Measurements from ENCODE around the gene TMEM147. TPM values are rescaled to one million over a fixed set of nuclear protein-coding genes. Genes with fewer than 3 reads are reported as not detected.
"Not testable (repeated sequence)": the region's sequence is repeated elsewhere in the genome, so short reads cannot be mapped to it uniquely, and the experiment has no call there.

Gene TMEM147
- total and polyA plus RNA-seq, 9 donors = 41.5 to 51.4 (median 45.5) TPM

DNA sequence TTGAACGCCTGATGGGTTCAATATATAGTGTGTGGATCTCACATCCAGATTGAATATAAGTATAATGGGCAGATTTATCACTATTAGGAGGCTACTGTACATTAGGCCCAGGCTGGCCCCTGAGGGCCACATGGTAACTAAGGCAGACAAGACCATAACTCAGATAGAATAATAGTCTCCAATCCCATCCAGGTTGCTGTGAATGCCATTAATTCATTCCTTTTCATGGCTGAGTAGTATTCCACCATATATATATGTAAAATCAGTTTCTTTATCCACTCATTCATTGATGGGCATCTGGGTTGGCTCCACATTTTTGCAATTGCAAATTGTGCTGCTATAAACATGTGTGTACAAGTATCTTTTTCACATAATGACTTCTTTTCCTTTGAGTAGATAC, 32.5 kb downstream of the TMEM147 start:
- DNase-seq = no peak
- no CpG with 5 or more reads among the region's 1 CpG for WGBS (ENCODE audit: insufficient coverage)
- H3K27me3 ChIP-seq (ENCODE audit: control insufficient read depth, insufficient read depth, low read length) = no peaks in the 10 kb centered on the region
- no peak overlapping the region for H3K27ac ChIP-seq (ENCODE audit: low read length)
- peaks cover 15% of the 10 kb centered on the region for H3K9me3 ChIP-seq (replicated peaks; ENCODE audit: control insufficient read depth, low read depth, low read length)
- no peaks in the 10 kb centered on the region for H3K4me1 ChIP-seq (ENCODE audit: control insufficient read depth, insufficient read depth, low read length)
- no peak overlapping the region for H3K4me3 ChIP-seq (ENCODE audit: low read length)
- H3K36me3 ChIP-seq (ENCODE audit: control insufficient read depth, insufficient read depth, low read length) = no peaks in the 10 kb centered on the region

DNA sequence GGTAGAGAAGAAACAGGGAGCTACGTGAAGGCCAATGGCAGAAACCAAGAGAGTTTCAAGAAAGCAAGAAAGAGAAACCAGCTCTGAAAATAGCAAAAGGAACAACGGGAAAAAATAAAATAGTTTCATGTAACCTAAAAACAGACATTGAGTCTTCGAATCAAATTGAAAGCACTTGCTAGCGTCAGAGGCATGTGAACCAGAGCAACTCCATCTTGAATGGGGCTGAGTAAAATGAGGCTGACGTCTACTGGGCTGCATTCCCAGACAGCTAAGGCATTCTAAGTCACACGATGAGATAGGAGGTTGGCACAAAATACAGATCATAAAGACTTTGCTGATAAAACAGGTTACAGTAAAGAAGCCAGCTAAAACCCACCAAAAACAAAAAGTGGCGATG, 33.3 kb downstream of the TMEM147 start:
- H3K4me3 ChIP-seq (ENCODE audit: low read length) = no peak overlapping the region
- no peaks in the 10 kb centered on the region for H3K4me1 ChIP-seq (ENCODE audit: control insufficient read depth, insufficient read depth, low read length)
- no peak for DNase-seq
- 77% methylated on average over 4 of the region's 7 CpGs for WGBS (ENCODE audit: insufficient coverage)
- peaks cover 15% of the 10 kb centered on the region for H3K9me3 ChIP-seq (replicated peaks; ENCODE audit: control insufficient read depth, low read depth, low read length)
- no peak overlapping the region for H3K27ac ChIP-seq (ENCODE audit: low read length)
- H3K27me3 ChIP-seq (ENCODE audit: control insufficient read depth, insufficient read depth, low read length) = no peaks in the 10 kb centered on the region
- no peaks in the 10 kb centered on the region for H3K36me3 ChIP-seq (ENCODE audit: control insufficient read depth, insufficient read depth, low read length)

DNA sequence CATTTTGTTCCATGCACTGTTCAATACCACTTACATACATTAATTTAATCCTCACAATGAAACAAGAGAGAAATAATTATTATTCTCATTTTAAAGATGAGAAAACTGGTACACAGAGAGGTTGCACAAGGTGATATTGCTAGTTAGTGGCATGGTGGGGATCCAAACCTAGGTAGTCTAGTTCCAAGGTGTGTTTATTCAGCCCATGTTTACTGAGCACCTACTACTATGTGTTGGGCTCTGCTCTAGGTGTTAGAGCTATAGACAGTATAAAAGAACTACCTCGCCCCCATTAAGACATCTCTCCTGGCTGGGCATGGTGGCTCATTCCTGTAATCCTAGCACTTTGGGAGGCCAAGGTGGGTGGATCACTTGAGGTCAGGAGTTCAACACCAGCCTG, 37.3 kb downstream of the TMEM147 start:
- Histone ChIP-seq H3K9me3 (replicated peaks; ENCODE audit: control insufficient read depth, low read depth, low read length) (peaks cover 2% of the 10 kb centered on the region), H3K36me3 (ENCODE audit: control insufficient read depth, insufficient read depth, low read length) (no peaks in the 10 kb centered on the region), H3K4me3 (ENCODE audit: low read length) (no peak overlapping the region), H3K27ac (ENCODE audit: low read length) (no peak overlapping the region), H3K4me1 (ENCODE audit: control insufficient read depth, insufficient read depth, low read length) (no peaks in the 10 kb centered on the region), H3K27me3 (ENCODE audit: control insufficient read depth, insufficient read depth, low read length) (peaks cover 2% of the 10 kb centered on the region)
- no peak for DNase-seq
- WGBS (ENCODE audit: insufficient coverage) = no CpG with 5 or more reads among the region's 1 CpG

DNA sequence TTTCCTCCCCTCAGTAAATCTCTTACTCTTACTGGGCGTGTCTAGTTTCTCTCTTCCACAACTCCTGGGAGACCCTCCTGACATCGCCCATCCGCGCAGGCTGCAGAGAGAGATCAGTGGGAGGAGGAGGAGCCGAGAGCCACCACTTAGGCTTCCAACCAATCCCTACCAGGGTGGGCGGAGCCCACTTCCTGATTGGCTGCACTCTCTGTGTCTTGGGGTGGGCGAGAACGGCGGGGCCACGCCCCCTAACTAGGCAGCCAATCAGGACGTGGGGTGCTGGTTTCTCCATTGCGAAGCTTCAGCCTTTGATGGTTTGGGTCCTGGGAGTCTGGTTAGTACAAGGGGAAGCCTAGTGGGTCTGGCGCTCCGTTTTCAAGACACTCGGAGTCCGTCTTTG, 40.4 kb downstream of the TMEM147 start, which contains the start of gene PMIS2:
PMIS2 (plus strand) TSS at position 326 of the 400 bp plus-strand sequence. CDS start 87 bp downstream, outside the sequence.
- 32% methylated on average over 11 of the region's 16 CpGs for WGBS (ENCODE audit: insufficient coverage)
- Histone ChIP-seq H3K9me3 (replicated peaks; ENCODE audit: control insufficient read depth, low read depth, low read length) (no peaks in the 10 kb centered on the region), H3K27me3 (ENCODE audit: control insufficient read depth, insufficient read depth, low read length) (peaks cover 2% of the 10 kb centered on the region), H3K36me3 (ENCODE audit: control insufficient read depth, insufficient read depth, low read length) (no peaks in the 10 kb centered on the region), H3K4me3 (ENCODE audit: low read length) (no peak within 1 kb of the TSS), H3K27ac (ENCODE audit: low read length) (no peak within 1 kb of the TSS), H3K4me1 (ENCODE audit: control insufficient read depth, insufficient read depth, low read length) (no peaks in the 10 kb centered on the region)
- DNase-seq = no peak

DNA sequence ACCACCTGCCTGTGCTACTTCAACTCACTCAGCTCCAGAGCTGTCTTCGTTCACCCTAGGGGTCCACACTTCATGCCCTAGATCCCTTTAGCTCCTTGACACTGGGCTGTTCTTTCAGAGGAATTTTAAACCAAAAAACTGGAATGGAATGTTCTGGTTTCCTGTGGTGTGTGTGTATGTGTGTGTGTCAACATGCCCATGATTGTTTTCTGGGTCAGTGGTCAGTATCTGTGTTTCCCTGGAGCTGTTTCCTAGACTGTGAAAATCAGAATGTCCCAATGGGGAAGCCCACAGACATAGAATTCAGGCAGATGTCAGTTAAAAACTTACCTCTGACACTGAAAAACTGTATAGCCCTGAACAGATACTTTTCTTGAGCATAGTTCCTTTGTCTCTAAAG, 41.9 kb downstream of the TMEM147 start:
- DNase-seq = no peak
- Histone ChIP-seq H3K36me3 (ENCODE audit: control insufficient read depth, insufficient read depth, low read length) (no peaks in the 10 kb centered on the region), H3K27me3 (ENCODE audit: control insufficient read depth, insufficient read depth, low read length) (peaks cover 2% of the 10 kb centered on the region), H3K9me3 (replicated peaks; ENCODE audit: control insufficient read depth, low read depth, low read length) (no peaks in the 10 kb centered on the region), H3K4me3 (ENCODE audit: low read length) (no peak overlapping the region), H3K27ac (ENCODE audit: low read length) (no peak overlapping the region), H3K4me1 (ENCODE audit: control insufficient read depth, insufficient read depth, low read length) (no peaks in the 10 kb centered on the region)
- WGBS (ENCODE audit: insufficient coverage) = no CpG with 5 or more reads among the region's 1 CpG

DNA sequence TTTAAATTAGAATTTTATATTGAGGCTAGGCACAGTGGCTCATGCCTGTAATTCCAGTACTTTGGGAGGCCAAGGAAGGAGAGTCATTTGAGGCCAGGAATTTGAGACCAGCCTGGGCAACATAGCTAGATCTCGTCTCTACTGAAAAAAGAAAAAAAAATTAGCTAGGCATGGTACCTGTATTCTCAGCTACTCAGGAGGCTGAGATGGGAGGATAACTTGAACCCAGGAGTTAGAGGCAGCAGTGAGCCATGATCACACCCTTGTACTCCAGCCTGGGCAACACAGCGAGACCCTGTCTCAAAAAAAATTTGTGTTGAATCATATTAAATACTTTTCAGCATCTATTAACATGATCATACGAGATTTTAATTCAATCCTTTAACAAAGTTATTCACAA, 45.4 kb downstream of the TMEM147 start:
- no CpG with 5 or more reads among the region's 3 CpGs for WGBS (ENCODE audit: insufficient coverage)
- DNase-seq = no peak
- H3K36me3 ChIP-seq (ENCODE audit: control insufficient read depth, insufficient read depth, low read length) = no peaks in the 10 kb centered on the region
- H3K27ac ChIP-seq (ENCODE audit: low read length) = no peak overlapping the region
- H3K4me3 ChIP-seq (ENCODE audit: low read length) = no peak overlapping the region
- no peaks in the 10 kb centered on the region for H3K4me1 ChIP-seq (ENCODE audit: control insufficient read depth, insufficient read depth, low read length)
- H3K27me3 ChIP-seq (ENCODE audit: control insufficient read depth, insufficient read depth, low read length) = no peaks in the 10 kb centered on the region
- H3K9me3 ChIP-seq (replicated peaks; ENCODE audit: control insufficient read depth, low read depth, low read length) = no peaks in the 10 kb centered on the region

DNA sequence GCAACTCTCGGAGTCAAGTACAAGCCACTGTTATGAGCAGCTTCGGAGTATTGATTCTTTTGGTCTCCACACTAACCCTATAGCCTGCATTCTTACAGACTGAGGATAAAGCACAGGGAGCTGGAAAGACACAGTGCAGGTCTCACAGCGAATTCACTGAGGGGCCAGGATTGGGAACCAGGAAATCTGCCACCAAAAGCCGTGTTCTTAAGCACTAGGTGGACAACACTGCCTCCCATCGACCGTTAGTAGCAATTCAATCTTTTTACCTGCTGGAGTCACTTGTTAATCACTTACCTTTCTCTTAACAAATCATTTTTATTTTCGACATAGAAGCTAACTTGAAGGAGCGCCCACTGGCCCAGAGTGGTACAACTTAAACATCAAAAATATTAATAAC, 46.8 kb downstream of the TMEM147 start:
- H3K9me3 ChIP-seq (replicated peaks; ENCODE audit: control insufficient read depth, low read depth, low read length) = no peaks in the 10 kb centered on the region
- H3K4me3 ChIP-seq (ENCODE audit: low read length) = no peak overlapping the region
- H3K27ac ChIP-seq (ENCODE audit: low read length) = no peak overlapping the region
- DNase-seq = peak; percentile 42
- H3K36me3 ChIP-seq (ENCODE audit: control insufficient read depth, insufficient read depth, low read length) = no peaks in the 10 kb centered on the region
- 0% methylated on average over 4 of the region's 8 CpGs for WGBS (ENCODE audit: insufficient coverage)
- no peaks in the 10 kb centered on the region for H3K4me1 ChIP-seq (ENCODE audit: control insufficient read depth, insufficient read depth, low read length)
- no peaks in the 10 kb centered on the region for H3K27me3 ChIP-seq (ENCODE audit: control insufficient read depth, insufficient read depth, low read length)

DNA sequence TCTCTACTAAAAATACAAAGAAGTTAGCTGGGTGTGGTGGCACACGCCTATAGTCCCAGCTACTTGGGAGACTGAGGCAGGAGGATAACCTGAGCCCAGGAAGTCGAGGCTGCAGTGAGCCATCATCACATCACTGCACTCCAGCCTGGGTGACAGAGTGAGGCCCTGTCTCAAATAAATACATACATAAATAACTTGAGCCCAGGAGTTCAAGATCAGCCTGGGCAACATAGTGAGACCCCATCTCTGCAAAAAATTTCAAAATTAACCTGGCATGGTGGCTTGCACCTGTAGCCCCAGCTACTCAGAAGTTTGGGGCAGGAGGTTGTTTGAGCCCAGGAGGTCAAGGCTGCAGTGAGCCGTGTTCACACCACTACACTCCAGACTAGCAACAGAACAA, 49.6 kb downstream of the TMEM147 start:
- H3K36me3 ChIP-seq (ENCODE audit: control insufficient read depth, insufficient read depth, low read length); H3K4me1 ChIP-seq (ENCODE audit: control insufficient read depth, insufficient read depth, low read length); H3K27ac ChIP-seq (ENCODE audit: low read length); H3K4me3 ChIP-seq (ENCODE audit: low read length); H3K27me3 ChIP-seq (ENCODE audit: control insufficient read depth, insufficient read depth, low read length); H3K9me3 ChIP-seq (replicated peaks; ENCODE audit: control insufficient read depth, low read depth, low read length); DNase-seq: not testable (repeated sequence)
- WGBS (ENCODE audit: insufficient coverage) = 56% methylated on average over 1 of the region's 3 CpGs

DNA sequence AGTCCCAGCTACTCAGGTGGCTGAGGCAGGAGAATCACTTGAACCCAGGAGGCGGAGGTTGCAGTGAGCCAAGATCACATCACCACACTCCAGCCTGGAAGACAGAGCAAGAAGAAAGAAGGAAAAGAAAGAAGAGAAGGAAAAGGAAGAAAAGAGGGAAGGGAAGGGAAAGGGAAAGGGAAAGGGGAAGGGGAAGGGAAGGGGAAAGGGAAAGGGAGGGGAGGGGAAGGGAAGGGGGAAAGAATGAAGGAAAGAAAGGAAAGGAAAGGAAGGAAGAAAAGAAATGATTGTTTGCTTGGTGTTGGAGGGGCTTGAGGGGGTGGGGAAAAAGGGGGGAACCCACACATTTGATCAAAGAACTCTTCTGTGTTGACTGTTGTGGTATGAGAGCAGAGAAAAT, 50.5 kb downstream of the TMEM147 start:
- WGBS (ENCODE audit: insufficient coverage) = no CpG with 5 or more reads among the region's 1 CpG
- no peak overlapping the region for H3K27ac ChIP-seq (ENCODE audit: low read length)
- no peaks in the 10 kb centered on the region for H3K4me1 ChIP-seq (ENCODE audit: control insufficient read depth, insufficient read depth, low read length)
- H3K9me3 ChIP-seq (replicated peaks; ENCODE audit: control insufficient read depth, low read depth, low read length) = no peaks in the 10 kb centered on the region
- no peak for DNase-seq
- H3K36me3 ChIP-seq (ENCODE audit: control insufficient read depth, insufficient read depth, low read length) = no peaks in the 10 kb centered on the region
- no peaks in the 10 kb centered on the region for H3K27me3 ChIP-seq (ENCODE audit: control insufficient read depth, insufficient read depth, low read length)
- H3K4me3 ChIP-seq (ENCODE audit: low read length) = no peak overlapping the region

DNA sequence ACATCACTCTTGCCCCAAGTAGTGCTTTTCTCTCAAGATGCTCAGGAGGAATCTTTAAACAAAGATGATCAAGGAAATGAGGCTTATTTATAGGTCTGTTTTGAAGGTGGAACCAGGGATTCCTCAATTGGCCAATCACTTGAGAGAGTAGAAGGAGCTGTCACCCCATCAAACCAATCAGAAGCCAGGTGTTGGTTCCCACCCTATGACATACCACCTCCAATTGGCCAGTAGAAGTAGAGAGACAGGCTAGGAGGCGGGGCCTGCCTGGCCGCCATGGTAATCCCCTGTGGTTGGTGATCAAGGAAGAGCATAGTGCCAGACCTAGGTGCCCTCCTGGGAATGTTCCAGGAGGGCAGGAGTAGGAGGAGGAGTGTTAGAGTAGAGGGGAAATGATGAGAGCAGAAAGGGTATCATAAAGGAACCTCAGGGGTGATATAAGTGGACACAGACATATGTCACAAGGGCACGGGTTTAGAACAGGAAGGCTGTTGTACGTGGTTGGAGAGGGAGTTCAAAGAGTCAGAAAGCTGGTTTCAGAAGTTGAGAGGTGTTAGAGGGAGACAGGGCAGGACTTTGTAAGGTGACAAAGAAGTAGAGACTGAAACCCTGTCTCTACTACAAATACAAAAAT, 51.1 kb downstream of the TMEM147 start:
- no peaks in the 10 kb centered on the region for H3K9me3 ChIP-seq (replicated peaks; ENCODE audit: control insufficient read depth, low read depth, low read length)
- H3K4me3 ChIP-seq (ENCODE audit: low read length) = no peak overlapping the region
- no peaks in the 10 kb centered on the region for H3K36me3 ChIP-seq (ENCODE audit: control insufficient read depth, insufficient read depth, low read length)
- no peaks in the 10 kb centered on the region for H3K27me3 ChIP-seq (ENCODE audit: control insufficient read depth, insufficient read depth, low read length)
- H3K27ac ChIP-seq (ENCODE audit: low read length) = no peak overlapping the region
- no peak for DNase-seq
- WGBS (ENCODE audit: insufficient coverage) = 62% methylated on average over 4 of the region's 4 CpGs
- no peaks in the 10 kb centered on the region for H3K4me1 ChIP-seq (ENCODE audit: control insufficient read depth, insufficient read depth, low read length)
